ENCODE measurements around the gene RNF207. TPM values are rescaled to one million over a fixed set of nuclear protein-coding genes. Genes with fewer than 3 reads are reported as not detected.

The RNF207 gene
- 0.26 TPM for polyA plus RNA-seq (2013)

- peak within 1 kb of the TSS in 6 of 7 experiments; percentile 35 to 70 (median 52) for H3K4me3 ChIP-seq (ENCODE audit: control insufficient read depth in 1 of 7, extremely low read depth in 1 of 7, insufficient read depth in 4 of 7, low read depth in 2 of 7, low read length in 6 of 7)
- H3K4me1 ChIP-seq (ENCODE audit: control extremely low read depth in 1 of 4, control insufficient read depth in 4 of 4, insufficient read depth in 4 of 4, low read length in 3 of 4), result peaks cover 0 to 32% (median 28%) of the 10 kb centered on the region in 4 experiments
- under 1% methylated on average over 56 of the region's 66 CpGs for WGBS (ENCODE audit: insufficient coverage)
Observed at GRCh38 chr1:6205849-6206519, at the start of gene RNF207. Gene RNF207, plus strand, starts transcription at chr1:6206119. Its CDS starts 417 bp downstream, at chr1:6206536.

GRCh38 chr1:6157132-6157527 lies 48.8 kb upstream of the RNF207 start:
- WGBS (ENCODE audit: insufficient coverage), result 83% methylated on average over 1 of the region's 2 CpGs
- no peaks in the 10 kb centered on the region for H3K36me3 ChIP-seq (ENCODE audit: control insufficient read depth in 4 of 4, insufficient read depth in 4 of 4, low read length in 3 of 4)
- ChIA-PET CTCF (interaction anchor here (1.0 kb wide), 1 partner anchor 50 kb away, joined by 3 read pairs; no protein-coding TSS in a partner anchor), POLR2A (interaction anchor here (0.6 kb wide), 1 partner anchor 14 kb away, joined by 3 read pairs; no protein-coding TSS in a partner anchor)
- no peak overlapping the region for H3K27ac ChIP-seq (ENCODE audit: insufficient read depth in 1 of 2, low read depth in 1 of 2, low read length in 2 of 2, poor library complexity in 1 of 2, severe bottlenecking in 2 of 2)
- peaks cover 0 to 50% (median 31%) of the 10 kb centered on the region in 4 experiments for H3K4me1 ChIP-seq (ENCODE audit: control extremely low read depth in 1 of 4, control insufficient read depth in 4 of 4, insufficient read depth in 4 of 4, low read length in 3 of 4)
- no peaks in the 10 kb centered on the region for H3K9me3 ChIP-seq (ENCODE audit: control extremely low read depth in 1 of 5, control insufficient read depth in 4 of 5, insufficient read depth in 2 of 5, low read depth in 1 of 5, low read length in 4 of 5)
- H3K27me3 ChIP-seq (replicated peaks in 2 of 5; ENCODE audit: control insufficient read depth in 4 of 5, insufficient read depth in 5 of 5, low read length in 4 of 5), result peaks cover 0 to 2% (median 0%) of the 10 kb centered on the region in 5 experiments
- no peak overlapping the region for H3K4me3 ChIP-seq (ENCODE audit: control insufficient read depth in 1 of 7, extremely low read depth in 1 of 7, insufficient read depth in 4 of 7, low read depth in 2 of 7, low read length in 6 of 7)
- DNase-seq, result no peak

More at GRCh38 chr1:6205849-6206519, at the start of gene RNF207:
- CTCF ChIA-PET, result interaction anchor here (0.9 to 2.6 kb wide), 10 partner anchors 10 to 100 kb away, joined by 3 to 12 read pairs (median 4); partner anchors contain the start of gene ICMT
- Histone ChIP-seq H3K27me3 (replicated peaks in 2 of 5; ENCODE audit: control insufficient read depth in 4 of 5, insufficient read depth in 5 of 5, low read length in 4 of 5) (peaks cover 4 to 59% (median 16%) of the 10 kb centered on the region in 5 experiments), H3K36me3 (ENCODE audit: control insufficient read depth in 4 of 4, insufficient read depth in 4 of 4, low read length in 3 of 4) (no peaks in the 10 kb centered on the region), H3K27ac (ENCODE audit: insufficient read depth in 1 of 2, low read depth in 1 of 2, low read length in 2 of 2, poor library complexity in 1 of 2, severe bottlenecking in 2 of 2) (peak within 1 kb of the TSS in 1 of 2 experiments; percentile 71), H3K9me3 (ENCODE audit: control extremely low read depth in 1 of 5, control insufficient read depth in 4 of 5, insufficient read depth in 2 of 5, low read depth in 1 of 5, low read length in 4 of 5) (no peaks in the 10 kb centered on the region)
- DNase-seq, result peak in 2 of 3 donors; percentile 59
- POLR2A ChIA-PET, result no interaction called here

GRCh38 chr1:6157528-6158174 lies 48.3 kb upstream of the RNF207 start:
- Histone ChIP-seq H3K36me3 (ENCODE audit: control insufficient read depth in 4 of 4, insufficient read depth in 4 of 4, low read length in 3 of 4) (no peaks in the 10 kb centered on the region), H3K9me3 (ENCODE audit: control extremely low read depth in 1 of 5, control insufficient read depth in 4 of 5, insufficient read depth in 2 of 5, low read depth in 1 of 5, low read length in 4 of 5) (no peaks in the 10 kb centered on the region), H3K27me3 (replicated peaks in 2 of 5; ENCODE audit: control insufficient read depth in 4 of 5, insufficient read depth in 5 of 5, low read length in 4 of 5) (peaks cover 0 to 3% (median 0%) of the 10 kb centered on the region in 5 experiments), H3K4me3 (ENCODE audit: control insufficient read depth in 1 of 7, extremely low read depth in 1 of 7, insufficient read depth in 4 of 7, low read depth in 2 of 7, low read length in 6 of 7) (no peak overlapping the region), H3K4me1 (ENCODE audit: control extremely low read depth in 1 of 4, control insufficient read depth in 4 of 4, insufficient read depth in 4 of 4, low read length in 3 of 4) (peaks cover 0 to 45% (median 30%) of the 10 kb centered on the region in 4 experiments), H3K27ac (ENCODE audit: insufficient read depth in 1 of 2, low read depth in 1 of 2, low read length in 2 of 2, poor library complexity in 1 of 2, severe bottlenecking in 2 of 2) (no peak overlapping the region)
- no peak for DNase-seq
- CTCF ChIA-PET, result interaction anchor here (1.0 to 1.3 kb wide), 3 partner anchors 10 to 49 kb away, joined by 3 read pairs; no protein-coding TSS in a partner anchor
- 91% methylated on average over 15 of the region's 15 CpGs for WGBS (ENCODE audit: insufficient coverage)
- POLR2A ChIA-PET, result no interaction called here

GRCh38 chr1:6158181-6158580 lies 47.7 kb upstream of the RNF207 start:
- Histone ChIP-seq H3K9me3 (ENCODE audit: control extremely low read depth in 1 of 5, control insufficient read depth in 4 of 5, insufficient read depth in 2 of 5, low read depth in 1 of 5, low read length in 4 of 5) (no peaks in the 10 kb centered on the region), H3K36me3 (ENCODE audit: control insufficient read depth in 4 of 4, insufficient read depth in 4 of 4, low read length in 3 of 4) (no peaks in the 10 kb centered on the region), H3K27me3 (replicated peaks in 2 of 5; ENCODE audit: control insufficient read depth in 4 of 5, insufficient read depth in 5 of 5, low read length in 4 of 5) (peaks cover 0 to 8% (median 0%) of the 10 kb centered on the region in 5 experiments), H3K27ac (ENCODE audit: insufficient read depth in 1 of 2, low read depth in 1 of 2, low read length in 2 of 2, poor library complexity in 1 of 2, severe bottlenecking in 2 of 2) (no peak overlapping the region), H3K4me1 (ENCODE audit: control extremely low read depth in 1 of 4, control insufficient read depth in 4 of 4, insufficient read depth in 4 of 4, low read length in 3 of 4) (peaks cover 0 to 40% (median 30%) of the 10 kb centered on the region in 4 experiments), H3K4me3 (ENCODE audit: control insufficient read depth in 1 of 7, extremely low read depth in 1 of 7, insufficient read depth in 4 of 7, low read depth in 2 of 7, low read length in 6 of 7) (no peak overlapping the region)
- POLR2A ChIA-PET, result no interaction called here
- DNase-seq, result no peak
- WGBS (ENCODE audit: insufficient coverage), result 87% methylated on average over 8 of the region's 8 CpGs
- CTCF ChIA-PET, result interaction anchor here (1.0 to 1.3 kb wide), 2 partner anchors 9 to 45 kb away, joined by 3 read pairs; no protein-coding TSS in a partner anchor

- Histone ChIP-seq H3K27ac (ENCODE audit: insufficient read depth in 1 of 2, low read depth in 1 of 2, low read length in 2 of 2, poor library complexity in 1 of 2, severe bottlenecking in 2 of 2) (no peak overlapping the region), H3K36me3 (ENCODE audit: control insufficient read depth in 4 of 4, insufficient read depth in 4 of 4, low read length in 3 of 4) (no peaks in the 10 kb centered on the region), H3K9me3 (ENCODE audit: control extremely low read depth in 1 of 5, control insufficient read depth in 4 of 5, insufficient read depth in 2 of 5, low read depth in 1 of 5, low read length in 4 of 5) (no peaks in the 10 kb centered on the region), H3K27me3 (replicated peaks in 2 of 5; ENCODE audit: control insufficient read depth in 4 of 5, insufficient read depth in 5 of 5, low read length in 4 of 5) (peaks cover 0 to 11% (median 0%) of the 10 kb centered on the region in 5 experiments), H3K4me3 (ENCODE audit: control insufficient read depth in 1 of 7, extremely low read depth in 1 of 7, insufficient read depth in 4 of 7, low read depth in 2 of 7, low read length in 6 of 7) (no peak overlapping the region), H3K4me1 (ENCODE audit: control extremely low read depth in 1 of 4, control insufficient read depth in 4 of 4, insufficient read depth in 4 of 4, low read length in 3 of 4) (peaks cover 0 to 16% (median 9%) of the 10 kb centered on the region in 4 experiments)
- no peak for DNase-seq
- CTCF ChIA-PET, result interaction anchor here (1.1 to 1.5 kb wide), 4 partner anchors 9 to 21 kb away, joined by 3 to 8 read pairs (median 4); no protein-coding TSS in a partner anchor
- whole genome bisulfite sequencing (ENCODE audit: insufficient coverage), result 83% methylated on average over 4 of the region's 7 CpGs
- POLR2A ChIA-PET, result no interaction called here
Observed at GRCh38 chr1:6162341-6162740, 43.6 kb upstream of the RNF207 start.

- 75% methylated on average over 13 of the region's 13 CpGs for WGBS (ENCODE audit: insufficient coverage)
- CTCF ChIA-PET, result no interaction called here
- H3K27me3 ChIP-seq (replicated peaks in 2 of 5; ENCODE audit: control insufficient read depth in 4 of 5, insufficient read depth in 5 of 5, low read length in 4 of 5), result peaks cover 0 to 13% (median 0%) of the 10 kb centered on the region in 5 experiments
Observed at GRCh38 chr1:6162773-6163172, 43.1 kb upstream of the RNF207 start.

More at GRCh38 chr1:6162773-6163172, 43.1 kb upstream of the RNF207 start:
- Histone ChIP-seq H3K4me1 (ENCODE audit: control extremely low read depth in 1 of 4, control insufficient read depth in 4 of 4, insufficient read depth in 4 of 4, low read length in 3 of 4) (peaks cover 0 to 16% (median 9%) of the 10 kb centered on the region in 4 experiments), H3K4me3 (ENCODE audit: control insufficient read depth in 1 of 7, extremely low read depth in 1 of 7, insufficient read depth in 4 of 7, low read depth in 2 of 7, low read length in 6 of 7) (no peak overlapping the region), H3K27ac (ENCODE audit: insufficient read depth in 1 of 2, low read depth in 1 of 2, low read length in 2 of 2, poor library complexity in 1 of 2, severe bottlenecking in 2 of 2) (no peak overlapping the region), H3K9me3 (ENCODE audit: control extremely low read depth in 1 of 5, control insufficient read depth in 4 of 5, insufficient read depth in 2 of 5, low read depth in 1 of 5, low read length in 4 of 5) (no peaks in the 10 kb centered on the region), H3K36me3 (ENCODE audit: control insufficient read depth in 4 of 4, insufficient read depth in 4 of 4, low read length in 3 of 4) (no peaks in the 10 kb centered on the region)
- no peak for DNase-seq
- POLR2A ChIA-PET, result no interaction called here

Measured in common myeloid progenitor, CD34-positive (primary cell).